Smooth muscle cell (in vitro differentiated cells): Measurements from ENCODE around the gene SUPT6H. TPM values are rescaled to one million over a fixed set of nuclear protein-coding genes. Genes with fewer than 3 reads are reported as not detected.

Experiments
- DNase-seq: peaks from one replicate; lab custom pipeline; 2025; ENCODE audit not compliant: unreplicated experiment; lab: John Stamatoyannopoulos, UW
- H2AFZ ChIP-seq: fragments of 200-600 bp; sonication (generic); 2 replicates; pipeline ENCODE4 v1.6.0; 2016; ENCODE audit warnings: antibody characterized with exemption, low read depth, mild to moderate bottlenecking
- H3F3A ChIP-seq: fragments of 200-600 bp; sonication (generic); 2 replicates; pipeline ENCODE4 v1.6.0; 2017; ENCODE audit warnings: antibody characterized with exemption, low read depth
- H3K27ac ChIP-seq: fragments of 200-600 bp; sonication (generic); 2 replicates; pipeline ENCODE4 v1.5.1; 2016; ENCODE audit warnings: low read depth, mild to moderate bottlenecking
- H3K27me3 ChIP-seq: fragments of 200-600 bp; sonication (generic); 2 replicates; pipeline ENCODE4 v1.6.1; 2016; ENCODE audit warnings: low read depth, mild to moderate bottlenecking
- H3K36me3 ChIP-seq: fragments of 200-600 bp; sonication (generic); 2 replicates; pipeline ENCODE4 v1.5.1; 2016; ENCODE audit warnings: low read depth
- H3K4me1 ChIP-seq: fragments of 200-600 bp; sonication (generic); 2 replicates; pipeline ENCODE4 v1.5.1; 2016; ENCODE audit warnings: low read depth
- H3K4me2 ChIP-seq: fragments of 200-600 bp; sonication (generic); 2 replicates; pipeline ENCODE4 v1.6.0; 2016; ENCODE audit warnings: mild to moderate bottlenecking
- H3K4me3 ChIP-seq: fragments of 200-600 bp; sonication (generic); 2 replicates; pipeline ENCODE4 v1.5.1; 2016; ENCODE audit warnings: mild to moderate bottlenecking
- H3K79me2 ChIP-seq: fragments of 200-600 bp; sonication (generic); 2 replicates; pipeline ENCODE4 v1.6.0; 2016; ENCODE audit warnings: low read depth, mild to moderate bottlenecking
- H3K9ac ChIP-seq: fragments of 200-600 bp; sonication (generic); 2 replicates; pipeline ENCODE4 v1.6.0; 2016; ENCODE audit warnings: low read depth
- H3K9me3 ChIP-seq: fragments of 200-600 bp; sonication (generic); replicated peaks from 2 replicates; pipeline ENCODE4 v1.5.1; 2016; ENCODE audit warnings: low read depth
- H4K20me1 ChIP-seq: fragments of 200-600 bp; sonication (generic); 2 replicates; pipeline ENCODE4 v1.6.0; 2016; ENCODE audit warnings: low read depth
- WGBS: methylation state at CpG from one replicate; pipeline ENCODE4 v1.1.7; 2016; ENCODE audit warnings: low lambda C conversion rate; 5-methylcytosine and 5-hydroxymethylcytosine counted together
- polyA plus RNA-seq: library from polyadenylated mRNA; unstranded; fragments of >200 nt; fragmentation: Nextera tagmentation; extraction: Ambion mirVana; gene quantifications from 2 replicates; pipeline ENCODE4 v1.2.1, GENCODE V29; 2016
- total RNA-seq: library from RNA; depleted of rRNA; stranded (reverse); fragments of >200 nt; gene quantifications from 2 replicates; pipeline ENCODE4 v1.2.3, GENCODE V29; 2014
- TF ChIP-seq, protein P1 (sequence below): fragments of 200-600 bp; sonication (generic); IDR thresholded peaks from 2 replicates; pipeline ENCODE4 v1.5.1; 2017; ENCODE audit warnings: borderline replicate concordance, mild to moderate bottlenecking, antibody characterized with exemption; ENCODE audit not compliant: insufficient read depth, poor library complexity, severe bottlenecking

Gene SUPT6H
- 48.5 and 64.0 TPM in 2 replicates for total RNA-seq
- polyA plus RNA-seq = 22.4 and 26.1 TPM in 2 replicates

DNA sequence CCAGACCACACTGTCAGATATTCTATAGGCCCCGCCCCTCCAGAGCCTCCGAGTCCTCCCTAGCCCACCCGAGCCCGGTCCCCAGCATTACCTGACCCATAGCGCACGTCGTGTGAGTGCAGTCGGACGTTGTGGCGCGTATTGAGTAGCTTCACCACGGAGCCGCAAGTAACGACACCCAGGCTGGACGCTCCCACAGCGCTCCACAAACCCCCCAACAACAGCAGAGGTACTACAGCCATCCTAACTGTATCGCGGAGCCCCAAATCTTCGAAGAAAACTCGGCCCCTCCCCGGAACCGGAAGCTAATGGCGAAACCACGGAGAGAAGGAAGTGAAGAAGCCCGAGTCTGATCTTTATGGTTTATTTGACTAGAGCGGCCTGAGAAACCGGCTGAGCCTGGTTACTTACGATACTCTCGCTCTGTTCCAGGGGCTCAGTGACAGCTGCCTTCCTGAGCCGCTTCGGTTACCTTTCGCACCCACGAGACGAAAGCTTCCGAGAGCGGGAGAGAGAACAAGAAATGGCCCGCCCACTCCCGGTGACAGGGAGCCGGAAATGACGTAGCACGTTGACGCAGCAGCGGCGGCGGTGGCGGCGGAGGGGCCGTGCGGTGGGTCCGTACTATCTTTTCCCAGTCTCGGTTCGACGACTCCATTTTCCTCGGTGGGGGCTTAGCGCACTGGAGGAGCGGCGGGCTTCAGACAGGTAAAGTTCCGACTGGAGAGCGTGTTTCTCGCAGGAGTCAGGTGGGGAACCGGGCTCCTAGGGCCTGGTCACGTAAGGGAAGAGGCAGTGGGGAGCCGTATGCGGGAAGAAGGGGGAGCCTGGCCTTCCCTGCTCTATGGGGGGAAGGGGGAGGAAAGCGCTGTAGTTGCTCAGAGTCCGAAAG is at the start of gene SUPT6H, which contains the start of gene SDF2:
Gene SUPT6H, plus strand, starts transcription at position 571 of the 892 bp plus-strand sequence. CDS start 11,197 bp downstream, outside the sequence.
Gene SDF2, minus strand, starts transcription at position 272 of the 892 bp plus-strand sequence. Its CDS starts 30 bp downstream, at position 242.
- peaks cover 91% of the 10 kb centered on the region for H3K79me2 ChIP-seq
- peak within 1 kb of the TSS; percentile 88 for H3K4me3 ChIP-seq
- peaks cover 4% of the 10 kb centered on the region for H3F3A ChIP-seq
- no peaks in the 10 kb centered on the region for H3K27me3 ChIP-seq
- peak; percentile 84 for DNase-seq
- peak within 1 kb of the TSS; percentile 95 for H3K4me2 ChIP-seq
- TF ChIP-seq, protein P1, sequence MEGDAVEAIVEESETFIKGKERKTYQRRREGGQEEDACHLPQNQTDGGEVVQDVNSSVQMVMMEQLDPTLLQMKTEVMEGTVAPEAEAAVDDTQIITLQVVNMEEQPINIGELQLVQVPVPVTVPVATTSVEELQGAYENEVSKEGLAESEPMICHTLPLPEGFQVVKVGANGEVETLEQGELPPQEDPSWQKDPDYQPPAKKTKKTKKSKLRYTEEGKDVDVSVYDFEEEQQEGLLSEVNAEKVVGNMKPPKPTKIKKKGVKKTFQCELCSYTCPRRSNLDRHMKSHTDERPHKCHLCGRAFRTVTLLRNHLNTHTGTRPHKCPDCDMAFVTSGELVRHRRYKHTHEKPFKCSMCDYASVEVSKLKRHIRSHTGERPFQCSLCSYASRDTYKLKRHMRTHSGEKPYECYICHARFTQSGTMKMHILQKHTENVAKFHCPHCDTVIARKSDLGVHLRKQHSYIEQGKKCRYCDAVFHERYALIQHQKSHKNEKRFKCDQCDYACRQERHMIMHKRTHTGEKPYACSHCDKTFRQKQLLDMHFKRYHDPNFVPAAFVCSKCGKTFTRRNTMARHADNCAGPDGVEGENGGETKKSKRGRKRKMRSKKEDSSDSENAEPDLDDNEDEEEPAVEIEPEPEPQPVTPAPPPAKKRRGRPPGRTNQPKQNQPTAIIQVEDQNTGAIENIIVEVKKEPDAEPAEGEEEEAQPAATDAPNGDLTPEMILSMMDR = no peak
- peak within 1 kb of the TSS; percentile 93 for H2AFZ ChIP-seq
- peaks cover 17% of the 10 kb centered on the region for H3K4me1 ChIP-seq
- peak within 1 kb of the TSS; percentile 98 for H3K9ac ChIP-seq
- 2% methylated on average over 66 of the region's 66 CpGs for WGBS
- peak within 1 kb of the TSS; percentile 98 for H3K27ac ChIP-seq
- no peaks in the 10 kb centered on the region for H3K36me3 ChIP-seq
- H4K20me1 ChIP-seq = peaks cover 40% of the 10 kb centered on the region
- H3K9me3 ChIP-seq = no peaks in the 10 kb centered on the region

DNA sequence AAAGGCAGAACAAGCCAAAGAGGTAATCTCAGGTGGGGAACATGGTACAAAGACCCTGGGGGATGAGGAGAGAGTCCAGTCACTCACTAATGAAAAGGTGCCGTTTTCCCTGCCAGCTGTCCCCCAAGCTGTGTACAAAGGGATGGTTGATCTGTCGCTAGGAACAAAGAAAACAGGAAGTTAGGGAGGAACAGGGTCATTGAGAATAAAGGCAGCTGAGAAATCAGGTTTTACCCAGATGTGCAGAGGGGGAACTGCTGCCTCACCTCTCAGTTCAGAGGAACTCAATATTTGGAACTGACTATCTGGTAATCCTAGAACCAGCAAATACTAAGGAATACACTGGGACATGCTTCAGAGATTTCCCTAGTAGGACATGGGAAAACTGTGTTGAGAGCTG is 49.5 kb upstream of the SUPT6H start:
- no peak overlapping the region for H3K9ac ChIP-seq
- no peak overlapping the region for H3K4me2 ChIP-seq
- H3K27me3 ChIP-seq = no peaks in the 10 kb centered on the region
- TF ChIP-seq, protein P1 = no peak
- no peak overlapping the region for H3K4me3 ChIP-seq
- no peaks in the 10 kb centered on the region for H3F3A ChIP-seq
- H3K36me3 ChIP-seq = peaks cover 9% of the 10 kb centered on the region
- H3K9me3 ChIP-seq = no peaks in the 10 kb centered on the region
- no peaks in the 10 kb centered on the region for H3K79me2 ChIP-seq
- DNase-seq = no peak
- WGBS = 97% methylated on average over 2 of the region's 2 CpGs
- H3K27ac ChIP-seq = no peak overlapping the region
- no peaks in the 10 kb centered on the region for H3K4me1 ChIP-seq
- H2AFZ ChIP-seq = no peak overlapping the region
- no peaks in the 10 kb centered on the region for H4K20me1 ChIP-seq

DNA sequence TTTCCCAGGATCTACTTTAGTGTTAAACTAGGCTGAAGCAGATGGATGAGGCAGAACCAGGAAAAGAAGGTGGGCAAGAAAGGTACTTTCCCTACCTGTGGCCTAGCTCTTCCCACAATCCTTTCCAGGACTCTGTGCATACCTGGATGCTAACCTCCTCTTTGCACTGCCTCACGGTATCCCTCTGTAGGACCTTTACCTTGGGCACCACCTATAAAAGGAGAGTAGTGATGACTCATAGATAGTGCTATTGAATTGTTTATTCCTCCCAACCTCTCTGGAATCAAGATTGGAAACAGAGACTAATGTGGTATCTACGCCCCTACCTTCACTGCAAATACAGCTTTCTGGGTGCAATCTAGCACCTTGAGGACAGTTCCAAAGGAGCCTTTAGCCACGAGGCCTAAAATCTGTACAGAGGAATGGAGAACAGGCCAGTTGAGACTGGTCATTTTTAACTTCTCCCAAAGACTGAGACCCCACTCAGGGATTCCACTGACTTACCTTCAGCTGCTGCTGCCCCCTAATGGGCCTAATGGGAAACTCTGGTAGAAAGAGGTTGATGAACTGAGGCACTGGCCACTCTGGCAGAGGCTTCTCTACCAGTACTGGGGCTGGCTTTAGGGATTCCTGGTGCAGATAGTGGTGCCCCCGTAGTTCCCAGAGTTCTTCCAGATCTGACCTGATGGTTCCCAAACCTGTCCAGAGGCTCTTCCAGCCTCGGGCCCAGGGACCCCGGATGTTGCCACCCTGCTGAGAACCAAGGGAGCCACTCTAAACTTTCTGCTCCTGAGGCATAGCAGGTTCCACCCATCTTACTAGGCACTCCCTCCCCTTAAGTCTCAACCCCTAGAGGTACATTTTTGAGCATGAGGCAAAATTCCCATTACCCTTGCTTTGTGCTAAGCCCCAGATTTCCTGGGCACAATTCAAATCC is 48.8 kb upstream of the SUPT6H start:
- Histone ChIP-seq H3K9me3 (no peaks in the 10 kb centered on the region), H2AFZ (no peak overlapping the region), H3K27ac (no peak overlapping the region), H3K4me2 (no peak overlapping the region), H3K36me3 (peaks cover 13% of the 10 kb centered on the region), H3K9ac (no peak overlapping the region), H4K20me1 (no peaks in the 10 kb centered on the region), H3K4me3 (no peak overlapping the region), H3K4me1 (no peaks in the 10 kb centered on the region), H3K79me2 (no peaks in the 10 kb centered on the region), H3K27me3 (no peaks in the 10 kb centered on the region), H3F3A (no peaks in the 10 kb centered on the region)
- TF ChIP-seq, protein P1 = peak; percentile 56
- 91% methylated on average over 6 of the region's 6 CpGs for WGBS
- DNase-seq = no peak
